Endothelial cell (in vitro differentiated cells): Measurements from ENCODE around the gene CHST13. TPM values are rescaled to one million over a fixed set of nuclear protein-coding genes. Genes with fewer than 3 reads are reported as not detected.
"Not testable (repeated sequence)": the region's sequence is repeated elsewhere in the genome, so short reads cannot be mapped to it uniquely, and the experiment has no call there.

Experiments used
- DNase-seq: peaks from one replicate; pipeline ENCODE4 v3.0.0; 2021; ENCODE audit warnings: low spot score
- H3K27ac Mint-ChIP-seq: one replicate; pipeline ENCODE4 v1.8.0; 2021; ENCODE audit warnings: mixed read lengths, inconsistent platforms; ENCODE audit not compliant: unreplicated experiment
- H3K27me3 Mint-ChIP-seq: one replicate; pipeline ENCODE4 v1.8.0; 2021; ENCODE audit warnings: mild to moderate bottlenecking, moderate library complexity, mixed read lengths, inconsistent platforms; ENCODE audit not compliant: unreplicated experiment
- H3K36me3 Mint-ChIP-seq: one replicate; pipeline ENCODE4 v1.8.0; 2021; ENCODE audit warnings: mild to moderate bottlenecking, low read depth, mixed read lengths, inconsistent platforms; ENCODE audit not compliant: unreplicated experiment
- H3K4me1 Mint-ChIP-seq: one replicate; pipeline ENCODE4 v1.8.0; 2021; ENCODE audit warnings: mild to moderate bottlenecking, mixed read lengths, inconsistent platforms; ENCODE audit not compliant: unreplicated experiment
- H3K4me3 Mint-ChIP-seq: one replicate; pipeline ENCODE4 v1.8.0; 2021; ENCODE audit warnings: mild to moderate bottlenecking, mixed read lengths, inconsistent platforms; ENCODE audit not compliant: unreplicated experiment
- H3K9me3 Mint-ChIP-seq: one replicate; pipeline ENCODE4 v1.8.0; 2021; ENCODE audit warnings: mixed read lengths, inconsistent platforms; ENCODE audit not compliant: unreplicated experiment
- CTCF ChIP-seq: fragments of 200-600 bp; sonication (generic); IDR thresholded peaks from one replicate; pipeline ENCODE4 v1.5.0; 2021; ENCODE audit warnings: antibody characterized with exemption; ENCODE audit not compliant: unreplicated experiment
- total RNA-seq: library from RNA; stranded (reverse); fragmentation: NEBNext Ultra II Directional; extraction: Animal tissue kit (Norgen Biotek cat#: 25700); gene quantifications from one replicate; pipeline ENCODE4 v1.2.1, GENCODE V29; 2021; ENCODE audit not compliant: unreplicated experiment

Gene CHST13
- total RNA-seq, 1 donor from 2014 or later, result not detected

DNA sequence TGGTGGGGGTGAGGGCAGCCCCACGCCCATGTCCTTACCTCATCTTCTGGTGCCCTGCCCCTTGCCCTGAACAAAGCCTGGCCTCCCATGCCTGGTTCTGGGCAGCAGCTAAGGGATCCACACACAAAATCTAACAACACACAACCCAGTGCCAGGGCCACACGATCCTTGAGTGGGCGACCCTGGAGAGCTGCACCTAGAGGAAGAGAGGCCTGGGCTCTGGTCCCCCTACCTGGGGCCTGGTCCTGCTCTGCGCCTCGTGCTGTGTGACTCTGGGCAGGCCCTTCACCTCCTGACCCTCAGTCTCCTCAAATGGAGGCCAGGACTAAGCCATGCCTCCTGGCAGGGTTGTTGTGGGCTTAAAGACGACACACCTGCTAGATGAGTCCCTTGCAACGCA lies 54.7 kb downstream of the CHST13 start:
- Mint-ChIP-seq H3K27ac (no peak overlapping the region), H3K9me3 (no peaks in the 10 kb centered on the region), H3K4me3 (no peak overlapping the region), H3K36me3 (no peaks in the 10 kb centered on the region), H3K27me3 (peaks cover 1% of the 10 kb centered on the region), H3K4me1 (no peaks in the 10 kb centered on the region)
- DNase-seq, result no peak
- no peak for TF ChIP-seq CTCF

DNA sequence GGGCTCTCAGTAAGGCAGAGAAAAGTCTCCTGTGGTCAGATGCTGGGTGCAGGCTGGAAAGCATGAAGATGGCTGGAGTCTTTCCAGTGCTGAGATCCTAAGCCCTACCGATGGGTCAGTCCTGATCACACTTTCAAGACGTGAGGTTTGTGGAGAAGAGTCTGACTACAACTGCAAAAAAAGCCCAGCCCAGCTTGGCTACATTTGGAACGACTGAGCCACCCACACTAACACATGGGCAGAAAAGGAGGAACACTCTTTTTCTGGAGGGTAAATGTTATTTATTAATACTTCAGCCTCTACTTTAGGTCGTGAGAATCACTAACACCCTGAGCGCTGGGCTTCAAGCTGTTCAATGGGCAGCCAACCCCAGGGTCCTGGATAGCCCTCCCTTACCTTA lies 56.8 kb downstream of the CHST13 start:
- TF ChIP-seq CTCF, result no peak
- no peak overlapping the region for H3K27ac Mint-ChIP-seq
- H3K9me3 Mint-ChIP-seq, result no peaks in the 10 kb centered on the region
- no peak overlapping the region for H3K4me3 Mint-ChIP-seq
- no peaks in the 10 kb centered on the region for H3K27me3 Mint-ChIP-seq
- H3K4me1 Mint-ChIP-seq, result no peaks in the 10 kb centered on the region
- no peaks in the 10 kb centered on the region for H3K36me3 Mint-ChIP-seq
- DNase-seq, result no peak

DNA sequence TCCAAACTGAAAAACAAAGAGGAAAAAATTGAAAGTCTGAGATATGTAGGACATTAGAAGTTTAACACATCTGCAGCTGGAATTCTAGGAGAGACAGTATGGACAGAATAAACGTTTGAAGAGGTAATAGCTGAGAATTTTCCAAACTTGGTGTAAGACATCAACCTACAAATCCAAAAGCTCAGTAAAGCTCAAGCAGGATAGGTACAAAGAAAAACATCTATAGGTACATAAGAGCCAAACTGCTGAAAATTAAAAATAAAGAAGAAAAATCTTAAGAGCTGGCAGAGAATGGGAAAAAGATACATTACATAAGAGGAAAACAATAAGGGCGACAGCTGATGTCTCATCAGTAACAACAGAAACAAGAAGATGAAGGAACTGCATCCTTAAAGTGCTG lies 57.6 kb downstream of the CHST13 start:
- no peaks in the 10 kb centered on the region for H3K36me3 Mint-ChIP-seq
- DNase-seq, result no peak
- no peaks in the 10 kb centered on the region for H3K27me3 Mint-ChIP-seq
- TF ChIP-seq CTCF, result no peak
- H3K4me3 Mint-ChIP-seq, result no peak overlapping the region
- no peaks in the 10 kb centered on the region for H3K9me3 Mint-ChIP-seq
- H3K27ac Mint-ChIP-seq, result no peak overlapping the region
- no peaks in the 10 kb centered on the region for H3K4me1 Mint-ChIP-seq

DNA sequence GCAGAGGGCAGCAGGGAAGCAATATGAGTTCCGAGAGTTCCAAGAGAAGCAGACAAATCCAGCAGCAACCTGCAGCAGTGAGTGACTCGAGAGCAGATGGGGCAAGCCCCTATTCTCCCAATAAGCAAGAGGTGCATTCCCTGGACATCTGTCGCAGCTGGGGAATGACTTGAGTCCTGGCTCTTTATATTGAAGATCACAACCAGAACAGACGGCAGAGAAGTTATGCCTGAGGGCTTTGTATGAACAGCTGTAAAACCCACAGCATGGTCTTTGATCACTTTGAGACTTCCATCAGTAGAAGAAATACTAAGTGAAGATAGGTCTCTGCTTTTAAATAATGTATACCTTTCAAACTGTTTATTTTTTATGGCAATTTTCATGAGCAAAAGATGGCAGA lies 58.4 kb downstream of the CHST13 start:
- Mint-ChIP-seq H3K36me3 (no peaks in the 10 kb centered on the region), H3K4me1 (no peaks in the 10 kb centered on the region), H3K27ac (no peak overlapping the region)

DNA sequence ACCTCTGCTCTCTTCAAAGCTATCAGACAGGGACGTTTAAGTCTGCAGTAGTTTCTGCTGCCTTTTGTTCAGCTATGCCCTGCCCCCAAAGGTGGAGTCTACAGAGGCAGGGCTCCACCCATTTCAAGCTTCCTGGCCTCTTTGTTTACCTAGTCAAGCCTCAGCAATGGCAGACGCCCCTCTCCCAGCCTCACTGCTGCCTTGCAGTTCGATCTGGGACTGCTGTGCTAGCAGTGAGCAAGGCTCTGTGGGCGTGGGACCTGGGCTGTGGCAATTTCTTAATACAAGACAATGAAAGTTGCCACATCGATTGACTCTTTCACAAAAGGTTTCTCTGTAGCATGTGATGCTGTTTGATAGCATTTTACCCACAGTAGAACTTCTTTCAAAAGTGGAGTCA lies 67.6 kb downstream of the CHST13 start:
- H3K27ac Mint-ChIP-seq, DNase-seq, H3K4me3 Mint-ChIP-seq, H3K9me3 Mint-ChIP-seq, H3K36me3 Mint-ChIP-seq, H3K27me3 Mint-ChIP-seq, H3K4me1 Mint-ChIP-seq: not testable (repeated sequence)

More for the DNA sequence above, 58.4 kb downstream of the CHST13 start:
- TF ChIP-seq CTCF, result no peak
- DNase-seq, result no peak
- peaks cover 2% of the 10 kb centered on the region for H3K27me3 Mint-ChIP-seq
- no peak overlapping the region for H3K4me3 Mint-ChIP-seq
- no peaks in the 10 kb centered on the region for H3K9me3 Mint-ChIP-seq

Other genes with a start within 250 kb of the CHST13 start
- gene KLF15, start 166.7 kb upstream of the CHST13 start, total RNA-seq, result 0.67 TPM
- gene CFAP100, start 129.2 kb upstream of the CHST13 start, total RNA-seq, result not detected
- 25.4 TPM for gene ZXDC, start 48.3 kb upstream of the CHST13 start, total RNA-seq
- not detected for gene UROC1, start 6.4 kb upstream of the CHST13 start, total RNA-seq
- not detected for gene C3orf22, start 34.8 kb downstream of the CHST13 start, total RNA-seq
- 4.8 TPM for gene TXNRD3, start 131.0 kb downstream of the CHST13 start, total RNA-seq
- gene CHCHD6, start 180.1 kb downstream of the CHST13 start, total RNA-seq, result 9.2 TPM